Esophagus muscularis mucosa (tissue), 4 donors: ENCODE measurements around the gene EPHB2. TPM values are rescaled to one million over a fixed set of nuclear protein-coding genes. Genes with fewer than 3 reads are reported as not detected.

ENCODE experiments used
- DNase-seq: peaks from one replicate; pipeline ENCODE4 v3.0.0-alpha.2; 2017; ENCODE audit errors: extremely low spot score
- H3K27ac ChIP-seq, 4 donors: fragments of 200-600 bp; sonication (generic); replicated peaks in 1 of 4; 1 replicate in 3 of 4; 2 replicates in 1 of 4; pipeline ENCODE4 v1.5.1; 2016 to 2019; ENCODE audit warnings: mild to moderate bottlenecking in 1 of 4
- H3K27me3 ChIP-seq, 4 donors: fragments of 200-600 bp; sonication (generic); one replicate each; pipeline versions ENCODE4 v1.5.1 to v1.6.0; 2016 to 2019
- H3K36me3 ChIP-seq, 4 donors: fragments of 200-600 bp; sonication (generic); one replicate each; pipeline ENCODE4 v1.5.1; 2016 to 2019
- H3K4me1 ChIP-seq, 4 donors: fragments of 200-600 bp; sonication (generic); one replicate each; pipeline ENCODE4 v1.5.1; 2016 to 2019
- H3K4me3 ChIP-seq, 4 donors: fragments of 200-600 bp; sonication (generic); 1 replicate in 2 of 4; 2 replicates in 2 of 4; pipeline ENCODE4 v1.5.1; 2016 to 2019; ENCODE audit warnings: mild to moderate bottlenecking in 4 of 4, moderate library complexity in 1 of 4
- H3K9me3 ChIP-seq, 4 donors: fragments of 200-600 bp; sonication (generic); 1 replicate in 3 of 4; 2 replicates in 1 of 4; pipeline ENCODE4 v1.5.1; 2016 to 2019
- EP300 ChIP-seq: sonication (generic); formaldehyde crosslinking; IDR thresholded peaks from one replicate; pipeline ENCODE4 v1.6.1; 2017; ENCODE audit warnings: antibody characterized with exemption
- POLR2A ChIP-seq: fragments of 450-650 bp; IDR thresholded peaks from one replicate; pipeline ENCODE4 v1.6.1; 2017; ENCODE audit warnings: antibody characterized with exemption, moderate library complexity, mild to moderate bottlenecking, low read depth
- POLR2AphosphoS5 ChIP-seq, 2 donors: sonication (generic); formaldehyde crosslinking; IDR thresholded peaks; one replicate each; pipeline ENCODE4 v1.6.1; 2017; ENCODE audit warnings: antibody characterized with exemption in 2 of 2
- WGBS: methylation state at CpG from one replicate; pipeline ENCODE4 v1.1.5; 2018; 5-methylcytosine and 5-hydroxymethylcytosine counted together
- intact Hi-C: fragments of 100-400 bp; cut with DNase I; formaldehyde crosslinking; loops from one replicate; pipeline ENCODE4 v1.15.1; 2023
- total RNA-seq, 4 donors: library from RNA; depleted of rRNA; stranded (reverse); fragments of >200 nt; gene quantifications; one replicate each; pipeline versions ENCODE4 v1.1.0 to v1.2.1, GENCODE V29; 2016
- TF ChIP-seq, protein P1 (sequence below), 3 experiments: fragments of 200-600 bp in 2 of 3; fragments of 450-650 bp in 1 of 3; sonication (generic) in 2 of 3; IDR thresholded peaks; one replicate each; pipeline ENCODE4 v1.5.1; 2017 to 2019; ENCODE audit warnings: antibody characterized with exemption in 3 of 3, mild to moderate bottlenecking in 2 of 3, moderate library complexity in 1 of 3

Gene EPHB2
- total RNA-seq, 4 donors from 2014 or later, result 1.5 to 3.3 (median 1.9) TPM

DNA sequence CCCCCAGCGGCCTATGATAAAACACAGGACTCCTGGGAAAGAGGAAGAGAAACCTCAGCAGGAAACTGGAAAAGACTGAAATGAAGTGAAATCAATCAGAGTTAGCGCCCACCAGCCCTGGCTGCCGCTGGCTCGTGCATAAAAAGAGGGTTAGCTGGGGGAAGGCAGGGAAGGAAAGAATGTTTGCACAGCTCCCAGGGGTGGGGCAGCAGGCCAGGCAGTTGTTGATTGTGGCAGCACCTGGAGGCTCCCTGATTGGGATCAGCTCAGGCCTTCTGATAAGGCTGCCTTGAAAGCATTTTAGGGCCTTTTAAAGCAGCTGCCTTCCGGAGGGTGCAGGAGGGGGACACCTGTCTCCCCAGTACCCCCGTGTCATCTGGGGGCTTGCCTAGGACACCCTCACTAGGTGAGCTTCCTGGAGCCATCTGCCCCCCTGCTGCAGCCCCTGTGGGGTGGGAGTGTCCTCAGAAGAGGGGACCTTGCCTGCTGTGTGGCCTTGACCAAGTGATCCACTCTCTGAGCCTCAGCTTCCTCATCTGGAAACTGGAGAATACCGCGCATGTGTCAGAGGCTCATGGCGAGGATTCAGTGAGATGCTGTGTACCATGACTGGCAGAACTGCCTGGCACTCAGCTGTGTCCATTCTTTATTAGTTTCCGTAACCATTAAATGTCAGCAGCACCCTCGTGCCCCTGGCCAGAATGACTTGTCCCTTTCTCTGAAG is 6.6 kb downstream of the EPHB2 start:
- no peak overlapping the region for H3K27ac ChIP-seq
- no peak for TF ChIP-seq EP300
- TF ChIP-seq POLR2AphosphoS5 (IDR thresholded peaks at IDR 0.05), result no peak
- TF ChIP-seq, protein P1, sequence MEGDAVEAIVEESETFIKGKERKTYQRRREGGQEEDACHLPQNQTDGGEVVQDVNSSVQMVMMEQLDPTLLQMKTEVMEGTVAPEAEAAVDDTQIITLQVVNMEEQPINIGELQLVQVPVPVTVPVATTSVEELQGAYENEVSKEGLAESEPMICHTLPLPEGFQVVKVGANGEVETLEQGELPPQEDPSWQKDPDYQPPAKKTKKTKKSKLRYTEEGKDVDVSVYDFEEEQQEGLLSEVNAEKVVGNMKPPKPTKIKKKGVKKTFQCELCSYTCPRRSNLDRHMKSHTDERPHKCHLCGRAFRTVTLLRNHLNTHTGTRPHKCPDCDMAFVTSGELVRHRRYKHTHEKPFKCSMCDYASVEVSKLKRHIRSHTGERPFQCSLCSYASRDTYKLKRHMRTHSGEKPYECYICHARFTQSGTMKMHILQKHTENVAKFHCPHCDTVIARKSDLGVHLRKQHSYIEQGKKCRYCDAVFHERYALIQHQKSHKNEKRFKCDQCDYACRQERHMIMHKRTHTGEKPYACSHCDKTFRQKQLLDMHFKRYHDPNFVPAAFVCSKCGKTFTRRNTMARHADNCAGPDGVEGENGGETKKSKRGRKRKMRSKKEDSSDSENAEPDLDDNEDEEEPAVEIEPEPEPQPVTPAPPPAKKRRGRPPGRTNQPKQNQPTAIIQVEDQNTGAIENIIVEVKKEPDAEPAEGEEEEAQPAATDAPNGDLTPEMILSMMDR (IDR thresholded peaks at IDR 0.05), result no peak
- no peak for TF ChIP-seq POLR2A
- intact Hi-C loops, result no loop called here

DNA sequence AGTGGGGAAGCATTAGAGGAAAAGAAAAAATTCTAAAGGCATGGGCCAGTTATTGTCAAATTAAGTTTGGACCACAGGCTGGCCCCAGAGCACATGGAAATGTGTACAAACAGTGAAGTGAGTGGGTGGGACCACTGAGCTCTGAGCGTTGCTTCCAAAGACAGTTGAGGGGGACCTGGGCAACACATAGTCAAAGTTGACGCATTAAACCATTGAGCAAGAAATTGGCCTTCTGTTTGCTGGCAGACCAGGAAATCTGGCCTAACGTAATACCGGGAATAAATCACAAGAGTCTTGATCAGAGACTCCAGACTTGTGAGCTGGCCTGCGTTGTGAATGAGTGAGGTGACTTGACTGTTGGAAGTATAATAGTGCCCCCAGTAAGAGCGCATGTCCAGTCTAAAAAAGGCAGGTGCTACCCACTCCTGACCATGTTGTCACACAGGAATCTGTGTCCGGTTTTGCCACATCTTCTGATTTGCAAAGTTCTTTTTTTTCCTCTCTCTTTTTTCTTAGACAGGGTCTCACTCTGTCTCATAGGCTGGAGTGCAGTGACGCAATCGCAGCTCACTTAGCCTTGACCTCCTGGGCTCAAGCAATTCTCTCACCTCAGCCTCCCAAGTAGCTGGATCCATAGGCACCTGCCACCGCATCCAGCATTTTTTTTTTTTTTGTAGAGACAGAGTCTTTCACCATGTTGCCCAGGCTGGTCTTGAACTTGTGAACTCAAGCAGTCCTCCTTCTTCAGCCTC is 10.7 kb downstream of the EPHB2 start:
- intact Hi-C loops, result no loop called here
- H3K4me1 ChIP-seq, result no peaks in the 10 kb centered on the region
- H3K9me3 ChIP-seq, result peaks cover 0 to 6% (median 0%) of the 10 kb centered on the region in 4 donors
- WGBS, result 89% methylated on average over 10 of the region's 10 CpGs
- no peak overlapping the region for H3K4me3 ChIP-seq
- TF ChIP-seq POLR2A (no peak), POLR2AphosphoS5 (IDR thresholded peaks at IDR 0.05) (no peak), EP300 (no peak)
- TF ChIP-seq, protein P1 (IDR thresholded peaks at IDR 0.05), result no peak
- DNase-seq, result no peak
- peaks cover 0 to 12% (median 0%) of the 10 kb centered on the region in 4 donors for H3K27me3 ChIP-seq
- H3K36me3 ChIP-seq, result no peaks in the 10 kb centered on the region
- H3K27ac ChIP-seq, result no peak overlapping the region

More for the DNA sequence above, 6.6 kb downstream of the EPHB2 start:
- Histone ChIP-seq H3K36me3 (no peaks in the 10 kb centered on the region), H3K27me3 (peaks cover 0 to 31% (median 2%) of the 10 kb centered on the region in 4 donors), H3K9me3 (peaks cover 0 to 6% (median 0%) of the 10 kb centered on the region in 4 donors), H3K4me1 (peaks cover 0 to 4% (median under 1%) of the 10 kb centered on the region in 4 donors), H3K4me3 (no peak overlapping the region)
- WGBS, result 73% methylated on average over 10 of the region's 11 CpGs
- DNase-seq, result no peak

DNA sequence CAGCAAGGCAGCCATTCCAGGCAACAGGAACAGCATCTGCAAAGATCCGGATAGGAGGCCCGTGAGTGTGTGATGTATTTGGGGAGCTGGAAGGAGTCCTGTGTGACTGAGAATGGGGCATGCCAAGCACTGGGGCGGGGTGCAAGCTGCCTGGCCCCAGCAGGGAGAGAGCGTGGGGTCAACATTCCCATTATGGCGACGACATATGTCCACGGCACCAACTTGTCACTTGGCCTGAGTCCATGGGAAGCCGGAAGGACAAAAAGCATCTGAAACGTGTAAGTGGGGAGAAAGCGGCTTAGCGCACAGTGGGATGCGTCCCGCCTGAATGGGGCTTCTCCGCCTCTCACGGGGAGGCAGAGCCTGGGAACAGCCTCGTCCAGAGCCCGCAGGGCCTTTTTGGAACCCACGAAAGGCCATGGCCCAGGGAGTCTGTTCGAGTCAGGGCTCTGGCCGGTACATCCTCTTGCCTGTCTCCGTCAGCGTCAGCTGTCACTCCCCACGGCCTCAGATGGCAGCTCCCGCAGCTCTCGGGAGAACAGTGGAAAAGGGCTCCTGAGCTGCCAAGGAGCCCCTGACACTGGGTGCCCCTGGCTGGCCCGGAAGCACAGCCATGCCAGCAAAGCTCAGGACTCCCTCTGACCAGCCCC is 12.4 kb downstream of the EPHB2 start:
- Histone ChIP-seq H3K27me3 (peaks cover 0 to 21% (median 0%) of the 10 kb centered on the region in 4 donors), H3K9me3 (peaks cover 0 to 6% (median 0%) of the 10 kb centered on the region in 4 donors), H3K4me1 (no peaks in the 10 kb centered on the region), H3K4me3 (no peak overlapping the region), H3K36me3 (no peaks in the 10 kb centered on the region), H3K27ac (no peak overlapping the region)
- TF ChIP-seq POLR2A (no peak), POLR2AphosphoS5 (IDR thresholded peaks at IDR 0.05) (no peak), EP300 (no peak)
- TF ChIP-seq, protein P1 (IDR thresholded peaks at IDR 0.05), result no peak
- DNase-seq, result no peak
- intact Hi-C loops, result no loop called here
- 82% methylated on average over 19 of the region's 26 CpGs for WGBS

DNA sequence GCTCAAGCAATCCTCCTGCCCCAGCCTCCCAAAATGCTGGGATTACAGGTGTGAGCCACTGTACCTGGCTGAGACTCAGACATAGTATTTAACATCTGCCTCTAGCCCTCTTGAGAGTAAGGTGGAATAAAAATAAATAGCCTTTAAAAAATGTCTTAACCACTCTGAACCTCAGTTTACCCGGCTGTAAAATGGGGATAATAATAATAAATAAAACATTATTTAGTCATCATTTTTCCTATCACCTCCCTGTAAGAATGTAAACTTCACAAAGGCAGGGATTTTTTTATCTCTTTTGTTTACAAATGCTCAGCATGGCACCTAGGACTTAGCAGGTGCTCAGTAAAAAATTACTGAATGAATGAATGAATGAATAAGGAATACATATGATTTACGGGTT is 17.2 kb downstream of the EPHB2 start:
- DNase-seq, result no peak
- Histone ChIP-seq H3K9me3 (no peaks in the 10 kb centered on the region), H3K27ac (no peak overlapping the region), H3K36me3 (no peaks in the 10 kb centered on the region), H3K27me3 (peaks cover 0 to 19% (median 0%) of the 10 kb centered on the region in 4 donors), H3K4me1 (peaks cover 0 to 5% (median 0%) of the 10 kb centered on the region in 4 donors), H3K4me3 (no peak overlapping the region)
- TF ChIP-seq, protein P1 (IDR thresholded peaks at IDR 0.05), result no peak
- TF ChIP-seq EP300, result no peak
- intact Hi-C loops, result no loop called here
- WGBS, result 79% methylated on average over 2 of the region's 2 CpGs
